GM23248 (cell line): Measurements from ENCODE around the gene MED15. TPM values are rescaled to one million over a fixed set of nuclear protein-coding genes. Genes with fewer than 3 reads are reported as not detected.

ENCODE experiments used
- DNase-seq: peaks from one replicate; pipeline ENCODE4 v3.0.0-alpha.2; 2015
- H2AFZ ChIP-seq: fragments of 200-600 bp; sonication (generic); 2 replicates; pipeline ENCODE4 v1.6.1; 2016; ENCODE audit warnings: antibody characterized with exemption
- H3F3A ChIP-seq: fragments of 200-600 bp; sonication (generic); 2 replicates; pipeline ENCODE4 v1.6.1; 2016; ENCODE audit warnings: mild to moderate bottlenecking, antibody characterized with exemption, mixed run types; ENCODE audit not compliant: insufficient read depth
- H3K27ac ChIP-seq: fragments of 200-600 bp; sonication (generic); 2 replicates; pipeline ENCODE4 v1.5.1; 2016; ENCODE audit warnings: mild to moderate bottlenecking
- H3K27me3 ChIP-seq: fragments of 200-600 bp; sonication (generic); replicated peaks from 2 replicates; pipeline ENCODE4 v1.6.1; 2016; ENCODE audit warnings: mild to moderate bottlenecking; ENCODE audit not compliant: insufficient read depth
- H3K36me3 ChIP-seq: fragments of 200-600 bp; sonication (generic); 2 replicates; pipeline ENCODE4 v1.6.1; 2016; ENCODE audit warnings: low read depth, mild to moderate bottlenecking
- H3K4me1 ChIP-seq: fragments of 200-600 bp; sonication (generic); 2 replicates; pipeline ENCODE4 v1.6.1; 2016; ENCODE audit warnings: mild to moderate bottlenecking; ENCODE audit not compliant: insufficient read depth
- H3K4me2 ChIP-seq: fragments of 200-600 bp; sonication (generic); one replicate; pipeline ENCODE4 v1.6.1; 2016; ENCODE audit warnings: mild to moderate bottlenecking; ENCODE audit not compliant: unreplicated experiment
- H3K4me3 ChIP-seq: fragments of 200-600 bp; sonication (generic); 2 replicates; pipeline ENCODE4 v1.5.1; 2016; ENCODE audit warnings: mild to moderate bottlenecking
- H3K79me2 ChIP-seq: fragments of 200-600 bp; sonication (generic); 2 replicates; pipeline ENCODE4 v1.6.1; 2016; ENCODE audit warnings: mild to moderate bottlenecking; ENCODE audit not compliant: insufficient read depth
- H3K9ac ChIP-seq: fragments of 200-600 bp; sonication (generic); 2 replicates; pipeline ENCODE4 v1.6.1; 2016; ENCODE audit warnings: mild to moderate bottlenecking
- H3K9me2 ChIP-seq: fragments of 200-600 bp; sonication (generic); 2 replicates; pipeline ENCODE4 v1.6.1; 2016; ENCODE audit warnings: mixed run types, mild to moderate bottlenecking, moderate library complexity; ENCODE audit not compliant: insufficient read depth
- H3K9me3 ChIP-seq: fragments of 200-600 bp; sonication (generic); one replicate; pipeline ENCODE4 v1.6.1; 2017; ENCODE audit warnings: low read depth
- H4K20me1 ChIP-seq: fragments of 200-600 bp; sonication (generic); 2 replicates; pipeline ENCODE4 v1.6.0; 2016; ENCODE audit not compliant: insufficient read depth
- EZH2 ChIP-seq: fragments of 200-600 bp; sonication (generic); IDR thresholded peaks from 2 replicates; pipeline ENCODE4 v1.6.1; 2018; ENCODE audit warnings: antibody characterized with exemption, mild to moderate bottlenecking; ENCODE audit not compliant: insufficient read depth, poor library complexity, severe bottlenecking
- EZH2phosphoT487 ChIP-seq: fragments of 200-600 bp; sonication (generic); IDR thresholded peaks from 2 replicates; pipeline ENCODE4 v1.6.1; 2018; ENCODE audit warnings: antibody characterized with exemption, moderate library complexity, mild to moderate bottlenecking, low read depth; ENCODE audit not compliant: insufficient read depth
- WGBS, 2 experiments: methylation state at CpG; one replicate each; pipeline ENCODE4 v1.1.6; 2015 to 2017; ENCODE audit warnings: low lambda C conversion rate in 2 of 2, low coverage in 1 of 2; ENCODE audit errors: missing lambda C conversion rate in 2 of 2; 5-methylcytosine and 5-hydroxymethylcytosine counted together
- in situ Hi-C: fragments of 300-500 bp; cut with MboI; formaldehyde crosslinking; loops from 2 replicates; pipeline ENCODE4 v1.15.0; 2020
- polyA plus RNA-seq: library from polyadenylated mRNA; unstranded; fragments of >200 nt; fragmentation: Nextera tagmentation; extraction: Ambion mirVana; gene quantifications from 2 replicates; pipeline ENCODE4 v1.2.1, GENCODE V29; 2016
- total RNA-seq: library from RNA; depleted of rRNA; stranded (reverse); fragments of >200 nt; shearing (Covaris generic); gene quantifications from 2 replicates; pipeline ENCODE4 v1.2.3, GENCODE V29; 2014

The MED15 gene
- total and polyA plus RNA-seq, 2 experiments from 2014 or later, result 40.2 to 69.7 TPM

DNA sequence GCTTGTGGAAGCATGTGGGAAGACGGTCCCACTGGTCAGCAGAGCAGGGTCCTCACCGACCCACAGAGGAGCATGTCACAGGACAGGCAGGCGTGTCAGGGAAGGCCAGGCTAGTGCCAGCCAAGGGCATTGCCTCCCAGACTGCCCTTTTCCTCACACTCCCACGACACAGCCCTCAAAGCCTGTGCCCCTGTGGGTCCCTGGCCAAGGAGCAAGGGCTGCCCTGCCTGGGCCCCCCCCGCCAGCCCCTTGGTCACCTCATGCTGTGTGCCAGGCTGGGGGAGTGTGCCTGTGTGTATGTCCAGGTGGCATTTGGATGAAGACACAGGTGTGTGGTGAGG is 74.7 kb downstream of the MED15 start:
- H3K27me3 ChIP-seq, result no peaks in the 10 kb centered on the region
- TF ChIP-seq EZH2, result no peak
- TF ChIP-seq EZH2phosphoT487, result no peak
- peaks cover 66% of the 10 kb centered on the region for H3K79me2 ChIP-seq
- H3K9me3 ChIP-seq, result no peaks in the 10 kb centered on the region
- no peaks in the 10 kb centered on the region for H3K9me2 ChIP-seq
- H3K27ac ChIP-seq, result no peak overlapping the region
- peaks cover 10% of the 10 kb centered on the region; the same call in 1 of the 2 replicates for H3K36me3 ChIP-seq
- H2AFZ ChIP-seq, result no peak overlapping the region
- H3K4me2 ChIP-seq, result no peak overlapping the region
- no peak overlapping the region for H3K4me3 ChIP-seq
- H3K9ac ChIP-seq, result no peak overlapping the region
- no peaks in the 10 kb centered on the region for H3F3A ChIP-seq
- WGBS, 2 experiments, result 96 to 98% methylated on average over 5 of the region's 5 CpGs
- no peak for DNase-seq
- H4K20me1 ChIP-seq, result no peaks in the 10 kb centered on the region
- in situ Hi-C loops, result no loop called here
- no peaks in the 10 kb centered on the region; the same call in 1 of the 2 replicates for H3K4me1 ChIP-seq

GRCh38 chr22:20582520-20583361 is 75.3 kb downstream of the MED15 start:
- TF ChIP-seq EZH2 (no peak), EZH2phosphoT487 (no peak)
- Histone ChIP-seq H3K9me3 (no peaks in the 10 kb centered on the region), H3K9ac (no peak overlapping the region), H3K9me2 (no peaks in the 10 kb centered on the region), H3K4me2 (no peak overlapping the region), H3K79me2 (peaks cover 60% of the 10 kb centered on the region), H3K27ac (no peak overlapping the region), H3K4me3 (no peak overlapping the region), H3K27me3 (no peaks in the 10 kb centered on the region), H4K20me1 (no peaks in the 10 kb centered on the region), H3K4me1 (no peaks in the 10 kb centered on the region), H2AFZ (no peak overlapping the region), H3K36me3 (peaks cover 16% of the 10 kb centered on the region; the same call in 1 of the 2 replicates), H3F3A (no peaks in the 10 kb centered on the region)
- 92 to 97% methylated on average over 17 to 30 of the region's 33 CpGs for WGBS, 2 experiments
- in situ Hi-C loops, result no loop called here
- DNase-seq, result no peak

DNA sequence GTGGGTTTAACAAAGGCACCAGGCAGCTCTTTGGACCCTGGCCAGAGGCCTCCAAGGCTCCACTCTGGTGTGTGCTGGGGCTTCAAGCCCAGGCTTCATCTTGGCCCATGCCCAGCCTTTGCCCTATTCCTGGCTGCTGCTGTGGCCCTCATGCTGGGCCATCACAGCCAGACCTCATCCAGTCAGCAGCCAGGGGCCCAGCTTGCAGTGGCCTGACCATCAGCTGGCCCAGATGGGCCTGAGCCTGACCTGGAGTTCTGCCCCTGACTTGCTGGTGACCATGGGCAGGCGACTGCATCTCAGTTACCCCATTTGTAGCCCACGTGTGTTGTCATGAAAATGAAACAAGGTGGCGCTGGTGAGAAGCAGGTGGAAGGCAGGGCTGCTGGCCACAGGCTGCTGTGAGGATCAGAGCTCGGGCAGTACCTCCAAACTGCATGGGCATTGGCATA is 76.1 kb downstream of the MED15 start:
- H3K27ac ChIP-seq, result no peak overlapping the region
- H3K4me1 ChIP-seq, result no peaks in the 10 kb centered on the region
- DNase-seq, result peak; percentile 27
- no peaks in the 10 kb centered on the region for H3K27me3 ChIP-seq
- H3K4me2 ChIP-seq, result no peak overlapping the region
- no peaks in the 10 kb centered on the region for H3K9me3 ChIP-seq
- no peaks in the 10 kb centered on the region for H3K9me2 ChIP-seq
- WGBS, 2 experiments, result 74% methylated on average over 4 of the region's 4 CpGs
- no peak overlapping the region for H2AFZ ChIP-seq
- peaks cover 10% of the 10 kb centered on the region; the same call in 1 of the 2 replicates for H3K36me3 ChIP-seq
- no peaks in the 10 kb centered on the region for H4K20me1 ChIP-seq
- H3F3A ChIP-seq, result 0 out of 2 replicates have a peak, but pooled peaks cover 4% of the 10 kb centered on the region
- TF ChIP-seq EZH2 (no peak), EZH2phosphoT487 (no peak)
- H3K79me2 ChIP-seq, result peaks cover 53% of the 10 kb centered on the region
- in situ Hi-C loops, result no loop called here
- H3K9ac ChIP-seq, result no peak overlapping the region
- H3K4me3 ChIP-seq, result no peak overlapping the region

DNA sequence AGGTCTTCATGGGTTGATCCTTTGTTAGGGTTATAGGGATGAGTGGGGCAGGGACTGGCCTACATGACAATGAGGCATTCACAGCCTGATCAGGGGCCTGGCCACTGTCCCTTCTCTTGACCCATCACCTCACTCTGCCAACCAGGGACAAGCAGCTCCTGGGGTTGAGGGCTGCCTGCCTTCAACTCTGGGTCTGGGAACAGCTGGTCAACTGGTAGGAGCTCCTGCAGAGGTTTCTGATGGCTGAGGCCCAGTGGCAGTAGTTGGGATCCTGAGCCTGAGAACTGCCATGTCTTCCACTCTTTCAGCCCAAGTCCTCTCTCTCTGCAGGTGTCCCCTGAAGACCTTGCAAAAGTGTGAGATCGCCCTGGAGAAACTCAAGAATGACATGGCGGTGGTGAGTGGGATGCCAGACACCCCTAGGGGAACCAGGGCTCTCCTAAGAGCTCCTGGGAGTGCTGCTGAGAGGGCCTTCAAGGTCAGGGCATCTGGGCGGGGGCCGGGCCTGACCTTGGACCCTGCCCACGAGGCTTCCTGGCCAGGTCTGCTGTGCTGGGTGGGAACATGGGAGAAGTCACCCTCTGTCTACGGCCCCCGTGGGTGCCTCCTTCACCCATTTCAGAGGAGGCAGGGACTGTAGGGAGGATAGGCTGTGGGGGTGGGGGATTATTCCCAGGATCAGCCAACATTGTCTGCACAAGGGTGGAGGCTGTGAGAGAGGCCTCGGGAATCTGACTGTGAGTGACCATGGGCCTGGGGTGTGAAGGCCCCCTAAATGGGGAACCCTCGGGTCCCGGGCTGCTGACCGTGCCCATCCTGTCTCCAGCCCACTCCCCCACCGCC is 76.8 kb downstream of the MED15 start:
- H3K9me2 ChIP-seq, result no peaks in the 10 kb centered on the region
- 0 out of 2 replicates have a peak, but pooled peaks cover 4% of the 10 kb centered on the region for H3F3A ChIP-seq
- TF ChIP-seq EZH2 (no peak), EZH2phosphoT487 (no peak)
- H2AFZ ChIP-seq, result no peak overlapping the region
- DNase-seq, result no peak
- no peaks in the 10 kb centered on the region for H3K4me1 ChIP-seq
- 83 to 94% methylated on average over 11 to 12 of the region's 12 CpGs for WGBS, 2 experiments
- no peak overlapping the region for H3K27ac ChIP-seq
- no peaks in the 10 kb centered on the region for H4K20me1 ChIP-seq
- in situ Hi-C loops, result no loop called here
- H3K4me2 ChIP-seq, result no peak overlapping the region
- peaks cover 7% of the 10 kb centered on the region; the same call in 1 of the 2 replicates for H3K36me3 ChIP-seq
- H3K79me2 ChIP-seq, result peaks cover 45% of the 10 kb centered on the region
- H3K4me3 ChIP-seq, result no peak overlapping the region
- no peaks in the 10 kb centered on the region for H3K9me3 ChIP-seq
- no peak overlapping the region for H3K9ac ChIP-seq
- H3K27me3 ChIP-seq, result no peaks in the 10 kb centered on the region
